Lung (tissue), 12 donors: ENCODE results near the gene FZR1. TPM values are rescaled to one million over a fixed set of nuclear protein-coding genes. Genes with fewer than 3 reads are reported as not detected.

Experiments used
- ATAC-seq: fragments of 200-7000 bp; cut with Tn5 transposase; one replicate; pipeline ENCODE4 v1.9.1; 2020; ENCODE audit warnings: moderate number of reproducible peaks; ENCODE audit not compliant: insufficient read depth, low FRiP score
- DNase-seq, 3 donors: peaks; one replicate each; pipeline ENCODE4 v3.0.0-alpha.2; 2013 to 2017
- H3K27ac ChIP-seq, 2 donors: one replicate each; pipeline ENCODE4 v1.5.1; 2013; ENCODE audit warnings: mild to moderate bottlenecking in 2 of 2, moderate library complexity in 2 of 2, control low read depth in 1 of 2, inconsistent platforms in 1 of 2, low read depth in 1 of 2, low read length in 1 of 2
- H3K27me3 ChIP-seq, 3 donors: one replicate each; pipeline ENCODE4 v1.5.1; 2013; ENCODE audit warnings: low read length in 2 of 3; ENCODE audit not compliant: control insufficient read depth in 3 of 3, insufficient read depth in 3 of 3
- H3K36me3 ChIP-seq, 4 donors: one replicate each; pipeline ENCODE4 v1.5.1; 2013; ENCODE audit warnings: low read length in 4 of 4, mild to moderate bottlenecking in 1 of 4, moderate library complexity in 1 of 4; ENCODE audit not compliant: control insufficient read depth in 4 of 4, insufficient read depth in 4 of 4
- H3K4me1 ChIP-seq, 5 donors: one replicate each; pipeline ENCODE4 v1.5.1; 2013; ENCODE audit warnings: low read length in 5 of 5, mild to moderate bottlenecking in 2 of 5, moderate library complexity in 1 of 5; ENCODE audit not compliant: control insufficient read depth in 5 of 5, insufficient read depth in 5 of 5
- H3K4me3 ChIP-seq: one replicate; pipeline ENCODE4 v1.5.1; 2013; ENCODE audit warnings: mild to moderate bottlenecking, control low read depth, moderate library complexity
- H3K9ac ChIP-seq, 2 donors: one replicate each; pipeline ENCODE4 v1.5.1; 2013; ENCODE audit warnings: low read length in 2 of 2, control low read depth in 1 of 2; ENCODE audit not compliant: insufficient read depth in 1 of 2
- H3K9me3 ChIP-seq, 4 donors: one replicate each; pipeline ENCODE4 v1.5.1; 2013; ENCODE audit warnings: low read length in 3 of 4, mild to moderate bottlenecking in 1 of 4, moderate library complexity in 1 of 4; ENCODE audit not compliant: control insufficient read depth in 4 of 4, insufficient read depth in 3 of 4
- WGBS, 2 donors: extraction: QIAGEN DNeasy Blood & Tissue Kit; methylation state at CpG; one replicate each; pipeline ENCODE4 v1.1.7; 2013; 5-methylcytosine and 5-hydroxymethylcytosine counted together
- polyA plus RNA-seq, 2 donors: library from polyadenylated mRNA; stranded (reverse); fragments of 200-250 nt; gene quantifications; one replicate each; pipeline ENCODE4 v1.2.1, GENCODE V29; 2013
- total RNA-seq, 2 donors: library from RNA; depleted of rRNA in 1 of 2; stranded (reverse); fragments of >200 nt in 1 of 2; gene quantifications; one replicate each; pipeline ENCODE4 v1.2.1, GENCODE V29; 2014 to 2021
- TF ChIP-seq, protein P1 (sequence below): IDR thresholded peaks from 2 replicates; pipeline ENCODE4 v1.5.1; 2012; ENCODE audit warnings: mild to moderate bottlenecking; ENCODE audit errors: control extremely low read depth, extremely low read depth
- donor health status: control.
- donor health status: control.
- donor health status: Bipolar disorder and iron deficiency.
- donor health status: healthy.
- donor health status: DM: yes; HTN: yes; CAD: no.

Gene FZR1
- total and polyA plus RNA-seq, 4 donors: 20.0 to 45.8 (median 28.3) TPM

DNA sequence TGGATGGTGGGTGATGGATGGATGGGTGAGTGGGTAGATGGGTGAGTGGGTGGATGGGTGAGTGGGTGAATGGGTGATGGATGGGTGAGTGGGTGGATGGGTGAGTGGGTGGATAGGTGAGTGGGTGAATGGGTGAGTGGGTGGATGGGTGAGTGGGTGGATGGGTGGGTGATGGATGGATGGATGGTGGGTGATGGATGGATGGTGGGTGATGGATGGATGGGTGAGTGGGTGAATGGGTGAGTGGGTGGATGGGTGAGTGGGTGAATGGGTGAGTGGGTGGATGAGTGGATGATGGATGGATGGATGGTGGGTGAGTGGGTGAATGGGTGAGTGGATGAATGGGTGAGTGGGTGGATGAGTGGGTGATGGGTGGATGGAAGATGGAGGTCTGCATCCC lies 28.6 kb upstream of the FZR1 start:
- Histone ChIP-seq H3K27ac (no peak overlapping the region), H3K27me3 (peaks cover 0 to 17% (median 13%) of the 10 kb centered on the region in 3 donors), H3K4me3 (no peak overlapping the region), H3K9ac (no peak overlapping the region), H3K4me1 (peaks cover 0 to 3% (median 0%) of the 10 kb centered on the region in 5 donors), H3K36me3 (no peaks in the 10 kb centered on the region), H3K9me3 (no peaks in the 10 kb centered on the region)
- ATAC-seq (no peak), DNase-seq (no peak)
- TF ChIP-seq, protein P1, sequence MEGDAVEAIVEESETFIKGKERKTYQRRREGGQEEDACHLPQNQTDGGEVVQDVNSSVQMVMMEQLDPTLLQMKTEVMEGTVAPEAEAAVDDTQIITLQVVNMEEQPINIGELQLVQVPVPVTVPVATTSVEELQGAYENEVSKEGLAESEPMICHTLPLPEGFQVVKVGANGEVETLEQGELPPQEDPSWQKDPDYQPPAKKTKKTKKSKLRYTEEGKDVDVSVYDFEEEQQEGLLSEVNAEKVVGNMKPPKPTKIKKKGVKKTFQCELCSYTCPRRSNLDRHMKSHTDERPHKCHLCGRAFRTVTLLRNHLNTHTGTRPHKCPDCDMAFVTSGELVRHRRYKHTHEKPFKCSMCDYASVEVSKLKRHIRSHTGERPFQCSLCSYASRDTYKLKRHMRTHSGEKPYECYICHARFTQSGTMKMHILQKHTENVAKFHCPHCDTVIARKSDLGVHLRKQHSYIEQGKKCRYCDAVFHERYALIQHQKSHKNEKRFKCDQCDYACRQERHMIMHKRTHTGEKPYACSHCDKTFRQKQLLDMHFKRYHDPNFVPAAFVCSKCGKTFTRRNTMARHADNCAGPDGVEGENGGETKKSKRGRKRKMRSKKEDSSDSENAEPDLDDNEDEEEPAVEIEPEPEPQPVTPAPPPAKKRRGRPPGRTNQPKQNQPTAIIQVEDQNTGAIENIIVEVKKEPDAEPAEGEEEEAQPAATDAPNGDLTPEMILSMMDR: no peak

DNA sequence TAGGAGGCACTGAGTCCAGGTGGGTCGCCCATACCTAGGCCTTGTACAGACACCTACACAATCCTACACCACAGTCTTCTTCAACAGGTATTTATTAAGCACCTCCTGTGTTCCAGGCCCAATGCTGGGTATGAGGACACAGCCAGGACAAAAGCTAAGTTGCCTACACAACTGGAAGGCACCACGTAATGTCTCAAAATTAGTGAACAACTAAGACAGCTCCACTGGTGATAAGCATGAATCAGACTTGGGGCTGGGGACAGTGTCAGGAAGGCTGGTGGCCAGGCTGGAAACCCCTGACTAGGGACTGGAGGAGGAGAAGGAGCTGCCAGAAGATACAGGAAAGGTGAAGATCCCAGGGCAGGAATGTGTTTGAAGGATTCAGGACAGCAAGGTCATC lies 28.2 kb upstream of the FZR1 start:
- Histone ChIP-seq H3K27ac (no peak overlapping the region), H3K9ac (no peak overlapping the region)
- WGBS, 2 donors: 65 to 92% methylated on average over 2 of the region's 2 CpGs

DNA sequence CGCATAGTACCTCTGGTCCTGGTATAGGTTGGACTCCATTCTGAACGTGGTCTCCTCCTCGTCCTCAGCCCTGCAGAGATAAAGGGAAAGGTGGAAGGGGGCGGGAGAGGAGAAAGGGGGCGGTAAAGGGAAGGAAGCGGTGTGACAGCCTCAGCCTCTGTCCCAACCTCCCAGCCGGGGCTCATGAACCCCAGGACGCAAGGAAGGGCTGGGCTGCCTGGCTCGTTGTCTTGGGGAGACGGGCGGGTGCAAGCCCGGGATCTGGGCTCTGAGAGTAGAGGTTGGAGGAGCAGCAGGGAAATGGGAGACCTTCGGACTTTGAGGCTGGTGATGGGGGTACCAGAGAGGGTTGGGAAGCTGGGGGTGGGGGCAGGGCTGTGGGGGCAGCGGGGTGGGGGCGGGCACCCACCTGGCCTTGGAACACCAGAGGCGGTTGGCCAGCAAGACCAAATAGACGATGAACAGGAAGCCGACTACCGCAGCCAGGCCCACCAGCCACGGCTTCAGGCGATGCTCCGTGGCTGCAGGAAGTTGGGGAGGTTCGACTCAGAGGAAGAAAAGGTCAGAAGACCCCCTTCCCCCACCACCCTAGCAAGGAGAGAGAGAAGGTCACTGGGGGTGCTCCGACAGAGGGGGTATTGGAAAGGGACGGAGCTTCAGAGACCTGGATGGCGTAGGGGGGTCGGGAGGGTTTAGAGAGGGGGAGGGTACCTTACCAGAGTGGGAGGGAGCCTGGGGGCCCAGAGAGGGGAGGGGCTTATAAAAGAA lies 27.5 kb upstream of the FZR1 start:
- 7 to 15% methylated on average over 23 to 27 of the region's 27 CpGs for WGBS, 2 donors

More for the DNA sequence above, 28.2 kb upstream of the FZR1 start:
- DNase-seq (no peak), ATAC-seq (no peak)
- Histone ChIP-seq H3K27me3 (peaks cover 0 to 17% (median 13%) of the 10 kb centered on the region in 3 donors), H3K4me1 (peaks cover 0 to 3% (median 0%) of the 10 kb centered on the region in 5 donors), H3K4me3 (no peak overlapping the region), H3K9me3 (no peaks in the 10 kb centered on the region), H3K36me3 (no peaks in the 10 kb centered on the region)
- TF ChIP-seq, protein P1: no peak

More for the DNA sequence above, 27.5 kb upstream of the FZR1 start:
- TF ChIP-seq, protein P1: no peak
- H3K36me3 ChIP-seq: no peaks in the 10 kb centered on the region
- ATAC-seq (no peak), DNase-seq (no peak)
- H3K27me3 ChIP-seq: peaks cover 0 to 17% (median 13%) of the 10 kb centered on the region in 3 donors
- no peak overlapping the region for H3K4me3 ChIP-seq
- peaks cover 0 to 3% (median 0%) of the 10 kb centered on the region in 5 donors for H3K4me1 ChIP-seq
- no peaks in the 10 kb centered on the region for H3K9me3 ChIP-seq
- H3K27ac ChIP-seq: no peak overlapping the region
- H3K9ac ChIP-seq: no peak overlapping the region
